Transverse colon (tissue), 4 donors: ENCODE results near the gene RASAL1. TPM values are rescaled to one million over a fixed set of nuclear protein-coding genes. Genes with fewer than 3 reads are reported as not detected.

Source experiments
- DNase-seq: peaks from one replicate; pipeline ENCODE4 v3.0.0-alpha.2; 2019
- H3K27ac ChIP-seq, 4 donors: fragments of 200-600 bp; sonication (generic); 2 replicates each; pipeline ENCODE4 v1.5.1; 2016 to 2018; ENCODE audit warnings: inconsistent platforms in 4 of 4
- H3K27me3 ChIP-seq: fragments of 200-600 bp; sonication (generic); 2 replicates; pipeline ENCODE4 v1.5.1; 2017; ENCODE audit warnings: inconsistent platforms
- H3K36me3 ChIP-seq, 4 donors: fragments of 200-600 bp; sonication (generic); 2 replicates each; pipeline ENCODE4 v1.5.1; 2017 to 2019; ENCODE audit warnings: inconsistent platforms in 4 of 4
- H3K4me1 ChIP-seq, 4 donors: fragments of 200-600 bp; sonication (generic); 2 replicates each; pipeline ENCODE4 v1.5.1; 2017 to 2020; ENCODE audit warnings: inconsistent platforms in 4 of 4
- H3K4me3 ChIP-seq, 4 donors: fragments of 200-600 bp; sonication (generic); 1 replicate in 1 of 4; 2 replicates in 3 of 4; pipeline versions ENCODE4 v1.5.1 to v1.6.1; 2017 to 2019; ENCODE audit warnings: inconsistent platforms in 4 of 4
- H3K9me3 ChIP-seq, 2 donors: fragments of 200-600 bp; sonication (generic); 2 replicates each; pipeline ENCODE4 v1.5.1; 2017 to 2019; ENCODE audit warnings: inconsistent platforms in 2 of 2
- CTCF ChIP-seq, 5 experiments: fragments of 200-600 bp in 3 of 5; fragments of 450-650 bp in 2 of 5; sonication (generic) in 3 of 5; IDR thresholded peaks; 1 replicate in 2 of 5; 2 replicates in 3 of 5; pipeline ENCODE4 v1.5.1; 2016 to 2017; ENCODE audit warnings: antibody characterized with exemption in 5 of 5, inconsistent platforms in 3 of 5, mild to moderate bottlenecking in 2 of 5, moderate library complexity in 1 of 5
- EP300 ChIP-seq: sonication (generic); formaldehyde crosslinking; IDR thresholded peaks from one replicate; pipeline ENCODE4 v1.6.1; 2017; ENCODE audit warnings: antibody characterized with exemption, low read depth
- POLR2A ChIP-seq: fragments of 450-650 bp; IDR thresholded peaks from one replicate; pipeline ENCODE4 v1.6.1; 2016; ENCODE audit warnings: antibody characterized with exemption, mild to moderate bottlenecking, moderate library complexity
- POLR2AphosphoS5 ChIP-seq, 3 donors: sonication (generic); formaldehyde crosslinking; IDR thresholded peaks; one replicate each; pipeline ENCODE4 v1.6.1; 2016; ENCODE audit warnings: antibody characterized with exemption in 3 of 3
- WGBS, 2 donors: methylation state at CpG; one replicate each; pipeline ENCODE4 v1.1.5; 2018; ENCODE audit warnings: low coverage in 1 of 2; 5-methylcytosine and 5-hydroxymethylcytosine counted together
- in situ Hi-C, 4 donors: fragments of 200-750 bp; cut with MboI; loops; one replicate each; pipeline versions ENCODE4 v1.15.0 to v1.15.1; 2017; ENCODE audit warnings: low sequenced_read_pairs in 3 of 4, low pct_ligation_motif_present in 1 of 4, low pct_unique_long_range_greater_than_20kb in 1 of 4
- intact Hi-C: fragments of 100-400 bp; cut with DNase I; formaldehyde crosslinking; loops from one replicate; pipeline ENCODE4 v1.15.1; 2023; ENCODE audit warnings: low total_unique reads
- total RNA-seq, 4 donors: library from RNA; depleted of rRNA; stranded (reverse); fragments of >200 nt; gene quantifications; one replicate each; pipeline ENCODE4 v1.1.0, GENCODE V29; 2016

RASAL1 gene
- total RNA-seq, 4 donors from 2014 or later: 1.9 to 38.2 (median 4.9) TPM

GRCh38 chr12:113092607-113093408 lies 42.8 kb downstream of the RASAL1 start:
- Histone ChIP-seq H3K9me3 (no peaks in the 10 kb centered on the region), H3K4me3 (peak overlapping the region in 1 of 4 donors; percentile 10), H3K27ac (no peak overlapping the region), H3K36me3 (no peaks in the 10 kb centered on the region), H3K4me1 (peaks cover 0 to 11% (median 8%) of the 10 kb centered on the region in 4 donors), H3K27me3 (peaks cover 31% of the 10 kb centered on the region)
- in situ Hi-C loops (loop anchor here in 1 of 4 donors (10.0 kb wide), 1 partner anchor 48 kb away; no protein-coding TSS in a partner anchor), intact Hi-C loops (no loop called here)
- TF ChIP-seq POLR2A: no peak
- no peak for TF ChIP-seq CTCF (IDR thresholded peaks at IDR 0.05)
- TF ChIP-seq POLR2AphosphoS5 (IDR thresholded peaks at IDR 0.05): no peak
- TF ChIP-seq EP300: no peak
- DNase-seq: peak; percentile 73
- 21 to 23% methylated on average over 10 to 22 of the region's 31 CpGs for WGBS, 2 donors

- TF ChIP-seq EP300 (no peak), POLR2AphosphoS5 (IDR thresholded peaks at IDR 0.05) (no peak), POLR2A (no peak), CTCF (IDR thresholded peaks at IDR 0.05) (no peak)
- in situ Hi-C loops: loop anchor here in 1 of 4 donors (10.0 kb wide), 1 partner anchor 47 kb away; no protein-coding TSS in a partner anchor
- H3K4me3 ChIP-seq: no peak overlapping the region
- peaks cover 0 to 11% (median 8%) of the 10 kb centered on the region in 4 donors for H3K4me1 ChIP-seq
- WGBS, 2 donors: 70 to 86% methylated on average over 1 to 3 of the region's 3 CpGs
- intact Hi-C loops: no loop called here
- peaks cover 44% of the 10 kb centered on the region for H3K27me3 ChIP-seq
- H3K9me3 ChIP-seq: no peaks in the 10 kb centered on the region
- H3K27ac ChIP-seq: no peak overlapping the region
- DNase-seq: no peak
- no peaks in the 10 kb centered on the region for H3K36me3 ChIP-seq
Observed at GRCh38 chr12:113091506-113091905, 44.1 kb downstream of the RASAL1 start.

- intact Hi-C loops (no loop called here), in situ Hi-C loops (loop anchor here in 1 of 4 donors (10.0 kb wide), 1 partner anchor 46 kb away; no protein-coding TSS in a partner anchor)
- TF ChIP-seq POLR2AphosphoS5 (IDR thresholded peaks at IDR 0.05) (no peak), EP300 (no peak), POLR2A (no peak), CTCF (IDR thresholded peaks at IDR 0.05) (no peak)
- peaks cover 47% of the 10 kb centered on the region for H3K27me3 ChIP-seq
- H3K27ac ChIP-seq: no peak overlapping the region
- peaks cover 0 to 11% (median 8%) of the 10 kb centered on the region in 4 donors for H3K4me1 ChIP-seq
- DNase-seq: no peak
- H3K4me3 ChIP-seq: no peak overlapping the region
- H3K36me3 ChIP-seq: no peaks in the 10 kb centered on the region
- no peaks in the 10 kb centered on the region for H3K9me3 ChIP-seq
- WGBS, 2 donors: 78% methylated on average over 20 of the region's 21 CpGs; no CpG with 5 or more reads in 1 of the 2 donors
Observed at GRCh38 chr12:113090740-113091139, 44.8 kb downstream of the RASAL1 start.

DNA sequence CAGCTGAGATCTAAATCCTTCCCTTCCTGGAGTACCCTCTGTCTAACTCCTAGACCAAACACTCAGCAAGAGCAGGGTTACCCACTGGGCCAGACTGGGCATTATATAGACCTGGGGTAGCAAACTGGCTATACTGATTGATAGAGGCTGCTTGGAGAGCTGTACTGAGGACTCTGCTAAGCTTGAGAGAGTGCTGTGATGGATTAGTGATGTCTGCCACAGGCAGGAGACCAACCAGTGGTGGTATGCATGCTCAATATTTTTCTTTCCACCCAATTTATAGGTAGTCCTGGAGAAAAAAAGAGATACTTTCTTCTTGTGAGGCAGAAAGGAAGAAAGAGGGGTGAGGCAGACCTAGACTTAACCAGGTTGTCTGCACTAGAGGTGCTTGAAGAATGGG lies 45.7 kb downstream of the RASAL1 start:
- no peak for DNase-seq
- peaks cover 47% of the 10 kb centered on the region for H3K27me3 ChIP-seq
- no peak overlapping the region for H3K4me3 ChIP-seq
- intact Hi-C loops: no loop called here
- H3K4me1 ChIP-seq: peaks cover 0 to 11% (median 8%) of the 10 kb centered on the region in 4 donors
- no peaks in the 10 kb centered on the region for H3K9me3 ChIP-seq
- TF ChIP-seq EP300 (no peak), POLR2AphosphoS5 (IDR thresholded peaks at IDR 0.05) (no peak), POLR2A (no peak), CTCF (IDR thresholded peaks at IDR 0.05) (no peak)
- H3K36me3 ChIP-seq: no peaks in the 10 kb centered on the region
- no peak overlapping the region for H3K27ac ChIP-seq
- in situ Hi-C loops: loop anchor here in 1 of 4 donors (10.0 kb wide), 1 partner anchor 45 kb away; no protein-coding TSS in a partner anchor
